GM21723 (cell line): ENCODE data around the gene DDX59.

ENCODE experiments used
- ATAC-seq: cut with Tn5 transposase; IDR thresholded peaks from one replicate; pipeline ENCODE4 v1.9.1; 2021; ENCODE audit warnings: mild to moderate bottlenecking, moderate library complexity; ENCODE audit not compliant: unreplicated experiment

DDX59 gene

GRCh38 chr1:200669314-200670241 is at the start of gene DDX59:
TSS of gene DDX59 (minus strand) at chr1:200669907. CDS start at chr1:200666740, 3,167 bp downstream.
- ATAC-seq, result peak; percentile 82

DNA sequence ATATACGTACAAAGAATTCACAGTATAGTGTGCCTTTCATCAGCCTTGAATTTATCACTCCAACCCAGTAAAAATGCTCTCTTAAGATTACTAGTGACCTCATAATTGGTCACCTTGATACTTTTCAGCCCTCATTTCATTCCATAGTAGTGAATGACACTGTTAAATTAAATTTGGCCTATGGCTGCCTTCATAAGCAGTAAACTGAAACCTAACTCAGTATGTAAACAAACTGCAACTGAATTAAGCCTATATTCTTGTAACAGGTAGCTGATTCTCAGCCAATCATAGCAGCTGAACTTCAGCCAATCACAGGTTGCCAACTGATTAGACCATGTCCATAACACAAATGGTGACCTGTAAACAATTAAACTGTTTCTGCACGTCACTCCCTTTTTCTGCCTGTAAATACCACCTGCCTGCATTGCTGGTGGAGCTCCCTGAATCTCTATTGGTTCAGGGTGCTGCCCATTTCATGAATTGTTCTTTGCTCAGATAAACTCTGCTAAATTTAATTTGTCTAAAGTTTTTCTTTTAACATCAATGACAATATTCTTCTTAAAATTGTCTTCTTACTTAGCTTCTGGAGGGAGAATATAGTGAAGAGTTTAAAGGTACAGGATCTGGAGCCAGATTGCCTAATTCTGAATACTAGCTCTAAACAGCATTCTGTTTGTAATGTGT is 44.9 kb upstream of the DDX59 start:
- no peak for ATAC-seq

- no peak for ATAC-seq
Observed at GRCh38 chr1:200710166-200710565, 40.5 kb upstream of the DDX59 start.

- ATAC-seq, result no peak
Observed at GRCh38 chr1:200708769-200709168, 39.1 kb upstream of the DDX59 start.

DNA sequence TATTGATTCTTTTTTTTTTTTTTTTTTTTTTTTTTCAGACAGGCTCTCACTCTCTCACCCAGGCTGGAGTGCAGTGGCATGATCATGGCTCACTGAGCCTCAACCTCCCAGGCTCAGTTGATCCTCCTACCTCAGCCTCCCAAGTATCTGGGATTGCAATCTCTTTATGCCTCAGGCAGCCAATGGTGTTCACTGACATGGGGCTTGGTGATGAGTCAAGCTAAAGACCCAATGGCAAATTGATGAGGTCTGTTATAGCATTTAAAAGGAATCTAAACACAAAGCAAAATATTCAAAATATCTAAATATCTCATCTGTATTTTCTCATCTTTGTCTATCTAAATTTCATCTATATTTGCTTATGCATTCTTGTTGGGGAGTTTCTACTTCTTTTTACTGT is 38.5 kb upstream of the DDX59 start:
- ATAC-seq, result no peak

- no peak for ATAC-seq
Observed at GRCh38 chr1:200707116-200707515, 37.4 kb upstream of the DDX59 start.

GRCh38 chr1:200706111-200706814 is 36.6 kb upstream of the DDX59 start:
- no peak for ATAC-seq

DNA sequence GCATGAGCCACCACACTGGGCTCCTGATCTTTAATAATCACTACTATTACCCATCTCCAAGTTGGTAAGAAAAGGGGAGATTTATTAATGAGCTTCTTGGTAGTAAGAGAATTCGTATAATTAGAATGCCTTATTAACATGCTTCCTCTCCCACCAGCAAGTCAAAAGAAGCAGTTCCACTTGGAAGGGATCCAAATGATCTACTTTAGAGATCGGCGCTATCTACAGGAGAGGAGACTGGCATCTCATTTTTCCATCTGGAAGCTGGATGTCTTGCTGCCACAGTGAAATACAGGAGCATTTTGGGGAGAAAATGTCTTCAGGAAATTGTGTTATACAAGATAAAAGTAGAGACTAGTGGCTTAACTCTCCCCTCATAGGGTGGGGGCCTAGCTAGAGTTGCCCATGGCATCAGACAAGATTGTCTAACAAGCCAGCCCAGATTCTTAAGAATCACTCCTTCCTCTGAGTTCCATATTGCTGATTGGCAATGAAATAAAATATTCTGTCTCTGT is 35.3 kb upstream of the DDX59 start:
- ATAC-seq, result no peak

DNA sequence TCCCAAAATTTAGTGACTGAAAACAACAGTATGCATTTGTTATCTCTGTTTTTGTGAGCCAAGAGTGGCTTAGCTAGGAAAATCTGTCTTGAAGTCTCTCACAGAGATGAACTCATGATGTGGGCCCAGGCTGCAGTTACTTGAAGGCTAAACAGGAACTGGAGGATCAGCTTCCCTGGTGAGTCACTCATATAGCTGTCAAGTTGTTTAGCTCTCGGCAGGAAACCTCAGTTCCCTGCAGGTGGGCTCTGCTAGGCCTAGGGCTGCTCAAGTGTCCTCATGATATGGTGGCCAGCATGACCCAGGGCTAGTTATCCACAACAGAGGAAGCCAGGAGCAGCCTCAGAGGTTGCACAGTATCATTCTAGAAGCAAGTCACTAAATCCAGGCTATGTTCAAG is 30.2 kb upstream of the DDX59 start:
- ATAC-seq, result no peak

GRCh38 chr1:200694738-200695137 is 25.0 kb upstream of the DDX59 start:
- ATAC-seq, result no peak

- ATAC-seq, result no peak
Observed at GRCh38 chr1:200693327-200693726, 23.6 kb upstream of the DDX59 start.

DNA sequence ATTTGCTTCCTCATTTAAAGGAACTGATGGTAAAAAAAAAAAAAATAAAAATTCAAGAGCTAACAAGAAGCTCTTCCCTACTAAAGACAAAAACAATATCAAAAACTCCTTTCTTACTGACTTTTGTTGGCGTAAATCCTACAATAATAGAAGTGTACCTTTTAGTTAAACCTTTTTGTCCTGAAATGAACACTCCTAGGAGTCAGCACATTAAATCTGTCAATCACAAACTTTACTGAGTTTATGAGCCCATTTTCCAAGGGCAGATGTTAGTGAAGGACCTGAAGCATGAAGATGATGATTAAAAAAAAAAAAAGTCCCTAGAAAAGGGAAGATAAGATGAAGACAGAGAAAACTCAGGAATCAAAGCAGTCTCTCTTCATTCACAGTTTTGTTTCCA is 22.6 kb upstream of the DDX59 start:
- ATAC-seq, result no peak

GRCh38 chr1:200686620-200687019 is 16.9 kb upstream of the DDX59 start:
- no peak for ATAC-seq

DNA sequence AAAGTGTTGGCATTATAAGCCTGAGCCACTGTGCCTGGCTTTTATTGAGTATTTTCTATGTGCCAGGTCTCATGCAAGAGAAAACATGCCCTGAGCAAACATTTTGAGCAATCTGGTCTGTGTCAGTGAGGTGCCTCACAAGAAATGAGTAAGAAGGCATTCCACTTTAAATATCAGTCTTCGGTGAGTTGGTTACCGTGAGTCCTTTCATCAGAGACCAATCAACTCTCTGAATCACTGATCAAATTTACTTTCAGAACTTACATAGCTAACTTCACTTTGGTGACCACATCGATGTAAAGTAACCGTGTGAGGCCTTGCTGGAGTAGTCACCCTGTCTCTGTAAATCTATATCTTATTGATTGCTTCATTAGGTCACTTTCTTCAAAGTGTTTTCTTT is 14.3 kb upstream of the DDX59 start:
- no peak for ATAC-seq

GRCh38 chr1:200683298-200683697 is 13.6 kb upstream of the DDX59 start:
- no peak for ATAC-seq

- ATAC-seq, result no peak
Observed at GRCh38 chr1:200681231-200681630, 11.5 kb upstream of the DDX59 start.

- ATAC-seq, result no peak
Observed at GRCh38 chr1:200676829-200677228, 7.1 kb upstream of the DDX59 start.

GRCh38 chr1:200675588-200675852 is 5.8 kb upstream of the DDX59 start:
- no peak for ATAC-seq

DNA sequence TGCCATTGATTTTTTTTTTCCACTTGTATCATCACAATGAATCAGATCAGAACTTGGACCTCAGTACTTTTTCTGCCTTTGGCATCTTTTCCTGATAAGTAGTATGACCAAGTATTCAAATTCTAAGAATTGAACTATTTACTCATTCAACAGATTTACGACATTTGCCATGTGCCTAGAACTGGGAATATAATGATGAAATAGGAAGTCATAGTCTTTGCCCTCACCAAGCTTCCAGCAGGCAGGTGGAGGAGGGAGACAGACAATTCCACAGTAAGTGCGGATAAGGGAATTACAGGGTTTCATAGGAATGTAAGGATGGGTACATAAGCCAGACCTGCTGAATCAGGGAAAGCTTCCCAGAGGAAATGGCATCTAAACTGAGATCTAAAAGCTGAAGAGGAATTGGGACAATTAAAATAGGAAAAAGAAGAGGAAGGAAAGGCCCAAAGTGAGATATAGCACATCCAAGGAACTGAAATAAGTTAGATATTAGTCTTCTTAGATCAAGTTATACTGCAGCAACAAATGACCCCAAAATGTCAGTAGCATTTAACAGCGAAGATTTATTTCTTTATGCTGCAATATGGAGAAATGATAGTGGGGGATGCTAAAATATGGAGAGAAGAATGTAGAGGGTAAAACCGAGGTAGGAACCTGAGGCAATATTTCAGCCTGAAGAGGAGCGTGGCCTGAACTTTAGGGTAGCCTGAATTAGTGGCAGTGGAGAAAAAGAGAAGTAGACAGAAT is 5.3 kb upstream of the DDX59 start:
- ATAC-seq, result no peak

DNA sequence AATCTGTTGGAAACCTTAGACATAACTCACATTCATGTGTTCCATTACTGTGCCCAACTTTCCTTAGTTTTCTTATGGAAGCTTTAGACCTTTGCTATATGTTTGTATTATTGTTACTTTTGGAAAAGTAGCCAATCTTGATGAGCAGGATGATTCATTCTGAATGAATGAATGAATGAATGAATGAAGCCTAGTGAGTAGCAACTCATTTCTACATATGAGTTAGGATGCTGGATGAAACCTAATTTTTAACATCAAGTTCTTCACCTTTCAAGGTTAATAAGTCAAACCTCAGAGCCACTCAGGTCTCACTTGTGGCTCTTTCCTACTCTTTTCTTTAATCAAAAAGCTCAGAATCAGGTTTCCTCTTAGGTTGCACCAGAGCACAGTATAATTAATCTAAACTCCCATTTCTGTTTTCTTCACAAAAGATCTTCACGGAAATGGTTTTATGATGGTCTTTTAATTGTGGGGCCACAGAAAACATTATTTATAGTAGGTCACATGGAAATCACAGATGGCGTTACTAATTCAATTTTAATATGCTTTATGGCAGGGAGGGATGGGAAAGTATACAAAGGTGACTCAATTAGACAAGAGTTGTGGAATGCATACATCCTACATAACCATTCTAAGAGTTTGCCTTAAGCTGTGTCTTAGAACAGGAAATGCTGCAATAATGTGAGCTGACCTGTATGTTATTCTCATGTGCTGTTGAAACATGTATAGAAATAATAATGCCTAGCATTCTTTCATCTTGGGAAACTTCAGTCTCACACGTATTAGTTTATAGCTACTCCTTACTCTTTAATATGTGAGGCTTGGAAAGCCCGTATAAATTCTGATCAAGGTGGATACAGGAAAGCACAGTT is 4.5 kb upstream of the DDX59 start:
- ATAC-seq, result no peak
